Measurements from ENCODE around the gene KRTAP17-1. TPM values are rescaled to one million over a fixed set of nuclear protein-coding genes. Genes with fewer than 3 reads are reported as not detected.
"Not testable (repeated sequence)": the region's sequence is repeated elsewhere in the genome, so short reads cannot be mapped to it uniquely, and the experiment has no call there.

KRTAP17-1 gene
- total RNA-seq (2014; rRNA removed; shearing (Covaris generic)), result not detected in 2 replicates

GRCh38 chr17:41315204-41315794 lies at the start of gene KRTAP17-1:
Gene KRTAP17-1 (minus strand): TSS chr17:41315710. CDS start chr17:41315650, 60 bp downstream.
- no peak for DNase-seq (ENCODE audit: low spot score)

GRCh38 chr17:41363881-41364280 lies 48.4 kb upstream of the KRTAP17-1 start:
- DNase-seq (ENCODE audit: low spot score), result no peak

GRCh38 chr17:41360296-41360995 lies 44.9 kb upstream of the KRTAP17-1 start:
- peak; percentile 92 for DNase-seq (ENCODE audit: low spot score)

GRCh38 chr17:41354536-41354935 lies 39.0 kb upstream of the KRTAP17-1 start:
- DNase-seq (ENCODE audit: low spot score), result no peak

GRCh38 chr17:41352597-41353366 lies 37.3 kb upstream of the KRTAP17-1 start:
- no peak for DNase-seq (ENCODE audit: low spot score)

GRCh38 chr17:41351177-41351576 lies 35.7 kb upstream of the KRTAP17-1 start:
- DNase-seq (ENCODE audit: low spot score), result no peak

- not testable (repeated sequence) for DNase-seq (ENCODE audit: low spot score)
Observed at GRCh38 chr17:41350381-41350878, 34.9 kb upstream of the KRTAP17-1 start, which contains the start of gene KRT33A. Gene KRT33A (minus strand): TSS chr17:41350828. CDS start chr17:41350767, 61 bp downstream.

GRCh38 chr17:41347869-41348760 lies 32.6 kb upstream of the KRTAP17-1 start:
- DNase-seq (ENCODE audit: low spot score), result no peak

- not testable (repeated sequence) for DNase-seq (ENCODE audit: low spot score)
Observed at GRCh38 chr17:41346421-41346820, 30.9 kb upstream of the KRTAP17-1 start.

GRCh38 chr17:41345992-41346391 lies 30.5 kb upstream of the KRTAP17-1 start:
- no peak for DNase-seq (ENCODE audit: low spot score)

- DNase-seq (ENCODE audit: low spot score), result no peak
Observed at GRCh38 chr17:41343029-41343428, 27.5 kb upstream of the KRTAP17-1 start.

GRCh38 chr17:41340934-41341861 lies 25.7 kb upstream of the KRTAP17-1 start:
- DNase-seq (ENCODE audit: low spot score), result no peak

GRCh38 chr17:41340494-41340893 lies 25.0 kb upstream of the KRTAP17-1 start:
- DNase-seq (ENCODE audit: low spot score), result no peak

- DNase-seq (ENCODE audit: low spot score), result no peak
Observed at GRCh38 chr17:41339571-41340172, 24.2 kb upstream of the KRTAP17-1 start.

- no peak for DNase-seq (ENCODE audit: low spot score)
Observed at GRCh38 chr17:41338961-41339485, 23.5 kb upstream of the KRTAP17-1 start.

GRCh38 chr17:41335747-41336146 lies 20.2 kb upstream of the KRTAP17-1 start:
- DNase-seq (ENCODE audit: low spot score), result no peak

- DNase-seq (ENCODE audit: low spot score), result no peak
Observed at GRCh38 chr17:41334385-41335305, 19.1 kb upstream of the KRTAP17-1 start.

- DNase-seq (ENCODE audit: low spot score), result no peak
Observed at GRCh38 chr17:41333836-41334235, 18.3 kb upstream of the KRTAP17-1 start.

Measured in A172 (cell line).